Ovary (tissue), 9 donors: Measurements from ENCODE around the gene SLC26A1. TPM values are rescaled to one million over a fixed set of nuclear protein-coding genes. Genes with fewer than 3 reads are reported as not detected.
A peak's percentile ranks its signal among the peaks of the same experiment; 100 is the strongest.

ENCODE experiments used
- DNase-seq, 5 donors: peaks; one replicate each; pipeline ENCODE4 v3.0.0-alpha.2; 2019 to 2020
- H3K27ac ChIP-seq, 2 donors: fragments of 200-600 bp; one replicate each; pipeline versions ENCODE4 v1.5.1 to v1.8.0; 2019 to 2022
- H3K27me3 ChIP-seq: fragments of 200-600 bp; one replicate; pipeline ENCODE4 v1.8.0; 2022
- H3K36me3 ChIP-seq: fragments of 200-600 bp; sonication (generic); one replicate; pipeline ENCODE4 v1.5.1; 2019
- H3K4me1 ChIP-seq: one replicate; pipeline ENCODE4 v1.8.1; 2013; ENCODE audit warnings: mild to moderate bottlenecking, moderate library complexity; ENCODE audit not compliant: insufficient read depth
- H3K4me3 ChIP-seq: fragments of 200-600 bp; sonication (generic); one replicate; pipeline ENCODE4 v1.5.1; 2017
- H3K9me3 ChIP-seq, 2 donors: fragments of 200-600 bp in 1 of 2; sonication (generic) in 1 of 2; one replicate each; pipeline versions ENCODE4 v1.5.1 to v1.8.1; 2013 to 2019; ENCODE audit warnings: mild to moderate bottlenecking in 1 of 2, moderate library complexity in 1 of 2
- EP300 ChIP-seq: sonication (generic); formaldehyde crosslinking; IDR thresholded peaks from one replicate; pipeline ENCODE4 v1.6.1; 2017; ENCODE audit warnings: antibody characterized with exemption
- POLR2A ChIP-seq: fragments of 450-650 bp; IDR thresholded peaks from one replicate; pipeline ENCODE4 v1.6.1; 2017; ENCODE audit warnings: antibody characterized with exemption, mild to moderate bottlenecking, moderate library complexity
- WGBS, 3 donors: extraction: QIAGEN DNeasy Blood & Tissue Kit in 1 of 3; methylation state at CpG; one replicate each; pipeline versions ENCODE4 v1.1.5 to v1.1.7; 2013 to 2017; 5-methylcytosine and 5-hydroxymethylcytosine counted together
- intact Hi-C, 4 donors: fragments of 100-400 bp; cut with DNase I; formaldehyde crosslinking; loops; one replicate each; pipeline versions ENCODE4 v1.11.0 to v1.15.1; 2022 to 2023
- polyA plus RNA-seq, 2 donors: library from polyadenylated mRNA; stranded (reverse); fragments of 200-250 nt in 1 of 2; fragments of 350-450 nt in 1 of 2; fragmentation: Illumina TruSeq in 1 of 2; extraction: RNeasy Lipid Tissue Mini Kit (QIAGEN cat#74804) in 1 of 2; gene quantifications; one replicate each; pipeline ENCODE4 v1.2.3, GENCODE V29; 2013 to 2014
- total RNA-seq, 7 donors: library from RNA; depleted of rRNA in 2 of 7; stranded (reverse); fragments of >200 nt in 2 of 7; fragmentation: NEBNext Ultra II Directional in 3 of 7; extraction: Animal tissue kit (Norgen Biotek cat#: 25700) in 3 of 7; gene quantifications; one replicate each; pipeline versions ENCODE4 v1.1.0 to v1.2.4, GENCODE V29; 2016 to 2023
- TF ChIP-seq, protein P1 (sequence below), 3 donors: fragments of 450-650 bp in 2 of 3; fragments of 200-600 bp in 1 of 3; IDR thresholded peaks; one replicate each; pipeline versions ENCODE4 v1.5.1 to v1.8.0; 2016 to 2022; ENCODE audit warnings: antibody characterized with exemption in 3 of 3, mild to moderate bottlenecking in 1 of 3
- donor health status: DM: no; HTN: no; CAD: no; lungs with moderate emphysema.
- donor health status: DM: no; HTN: no; CAD: no.
- donor health status: Bipolar disorder and iron deficiency.
- donor health status: DM: yes; HTN: yes; CAD: no.
- donor health status: DM: no; HTN: no; CAD: no.
- donor health status: DM: yes; HTN: yes; CAD: no.

The SLC26A1 gene
- total and polyA plus RNA-seq, 9 donors = 0.10 to 1.1 (median 0.25) TPM; not detected in 1

DNA sequence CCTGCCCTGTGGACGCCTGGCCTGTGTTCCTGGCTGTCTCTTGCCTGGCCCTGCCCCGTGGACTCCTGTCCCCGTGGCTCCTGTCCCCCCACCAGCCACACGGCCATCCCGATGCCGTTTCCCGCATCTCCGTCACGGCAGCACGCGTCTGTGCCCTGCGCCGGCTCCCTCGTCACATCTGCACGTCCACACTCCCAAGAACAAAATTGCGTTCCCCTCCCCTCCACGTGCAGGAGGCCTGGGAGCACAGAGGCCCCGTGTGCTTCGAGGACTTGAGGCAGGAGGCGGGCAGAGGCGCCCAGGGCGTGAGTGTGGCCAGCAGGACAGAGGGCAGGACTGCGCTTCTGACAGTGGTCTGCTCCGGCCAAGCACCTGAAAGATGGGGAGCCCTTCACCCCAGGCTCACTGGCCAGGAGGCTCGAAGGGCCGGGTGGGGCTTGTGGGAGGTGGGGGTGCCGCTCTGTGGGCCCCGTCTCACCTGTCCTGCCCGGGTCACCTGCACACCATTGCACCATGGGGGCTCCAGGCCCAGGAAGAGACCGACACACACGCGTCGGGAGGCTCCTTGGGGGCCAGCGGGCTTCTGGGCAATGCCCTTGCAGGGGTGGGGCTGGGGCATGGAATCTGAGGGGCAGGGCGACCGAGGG is 35.5 kb upstream of the SLC26A1 start:
- WGBS, 3 donors = 77 to 85% (median 80%) methylated on average over 33 to 36 of the region's 36 CpGs
- no peak for TF ChIP-seq EP300
- TF ChIP-seq, protein P1, sequence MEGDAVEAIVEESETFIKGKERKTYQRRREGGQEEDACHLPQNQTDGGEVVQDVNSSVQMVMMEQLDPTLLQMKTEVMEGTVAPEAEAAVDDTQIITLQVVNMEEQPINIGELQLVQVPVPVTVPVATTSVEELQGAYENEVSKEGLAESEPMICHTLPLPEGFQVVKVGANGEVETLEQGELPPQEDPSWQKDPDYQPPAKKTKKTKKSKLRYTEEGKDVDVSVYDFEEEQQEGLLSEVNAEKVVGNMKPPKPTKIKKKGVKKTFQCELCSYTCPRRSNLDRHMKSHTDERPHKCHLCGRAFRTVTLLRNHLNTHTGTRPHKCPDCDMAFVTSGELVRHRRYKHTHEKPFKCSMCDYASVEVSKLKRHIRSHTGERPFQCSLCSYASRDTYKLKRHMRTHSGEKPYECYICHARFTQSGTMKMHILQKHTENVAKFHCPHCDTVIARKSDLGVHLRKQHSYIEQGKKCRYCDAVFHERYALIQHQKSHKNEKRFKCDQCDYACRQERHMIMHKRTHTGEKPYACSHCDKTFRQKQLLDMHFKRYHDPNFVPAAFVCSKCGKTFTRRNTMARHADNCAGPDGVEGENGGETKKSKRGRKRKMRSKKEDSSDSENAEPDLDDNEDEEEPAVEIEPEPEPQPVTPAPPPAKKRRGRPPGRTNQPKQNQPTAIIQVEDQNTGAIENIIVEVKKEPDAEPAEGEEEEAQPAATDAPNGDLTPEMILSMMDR (IDR thresholded peaks at IDR 0.05) = no peak
- TF ChIP-seq POLR2A = no peak
- intact Hi-C loops = no loop called here

DNA sequence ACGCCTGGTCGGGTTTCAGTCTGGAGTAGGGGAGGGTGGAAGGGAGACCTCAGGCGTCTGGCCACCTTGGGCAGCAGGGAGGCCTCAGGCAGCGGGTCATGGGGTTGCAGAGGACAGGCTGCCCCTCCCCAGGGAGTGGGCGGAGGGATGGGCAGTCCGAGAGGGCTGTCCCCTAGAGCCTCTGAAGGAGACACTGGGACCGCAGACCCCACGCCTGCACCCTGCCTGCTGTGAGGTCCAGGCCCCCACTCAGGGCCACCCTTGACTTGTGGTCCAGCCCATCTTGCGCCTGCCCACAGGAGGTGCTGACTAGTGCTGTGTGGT is 34.7 kb upstream of the SLC26A1 start:
- H3K27ac ChIP-seq = no peak overlapping the region
- TF ChIP-seq, protein P1 (IDR thresholded peaks at IDR 0.05) = no peak
- TF ChIP-seq EP300 = no peak
- TF ChIP-seq POLR2A = no peak
- intact Hi-C loops = no loop called here
- no peaks in the 10 kb centered on the region for H3K36me3 ChIP-seq
- 62 to 69% (median 69%) methylated on average over 9 of the region's 9 CpGs for WGBS, 3 donors
- H3K27me3 ChIP-seq = no peaks in the 10 kb centered on the region
- peaks cover 9% of the 10 kb centered on the region for H3K4me1 ChIP-seq
- no peak for DNase-seq
- H3K9me3 ChIP-seq = no peaks in the 10 kb centered on the region
- H3K4me3 ChIP-seq = no peak overlapping the region

More for the DNA sequence above, 35.5 kb upstream of the SLC26A1 start:
- Histone ChIP-seq H3K4me3 (no peak overlapping the region), H3K9me3 (no peaks in the 10 kb centered on the region), H3K36me3 (no peaks in the 10 kb centered on the region), H3K4me1 (peaks cover 13% of the 10 kb centered on the region), H3K27ac (peak overlapping the region in 1 of 2 donors; percentile 12), H3K27me3 (no peaks in the 10 kb centered on the region)
- no peak for DNase-seq

DNA sequence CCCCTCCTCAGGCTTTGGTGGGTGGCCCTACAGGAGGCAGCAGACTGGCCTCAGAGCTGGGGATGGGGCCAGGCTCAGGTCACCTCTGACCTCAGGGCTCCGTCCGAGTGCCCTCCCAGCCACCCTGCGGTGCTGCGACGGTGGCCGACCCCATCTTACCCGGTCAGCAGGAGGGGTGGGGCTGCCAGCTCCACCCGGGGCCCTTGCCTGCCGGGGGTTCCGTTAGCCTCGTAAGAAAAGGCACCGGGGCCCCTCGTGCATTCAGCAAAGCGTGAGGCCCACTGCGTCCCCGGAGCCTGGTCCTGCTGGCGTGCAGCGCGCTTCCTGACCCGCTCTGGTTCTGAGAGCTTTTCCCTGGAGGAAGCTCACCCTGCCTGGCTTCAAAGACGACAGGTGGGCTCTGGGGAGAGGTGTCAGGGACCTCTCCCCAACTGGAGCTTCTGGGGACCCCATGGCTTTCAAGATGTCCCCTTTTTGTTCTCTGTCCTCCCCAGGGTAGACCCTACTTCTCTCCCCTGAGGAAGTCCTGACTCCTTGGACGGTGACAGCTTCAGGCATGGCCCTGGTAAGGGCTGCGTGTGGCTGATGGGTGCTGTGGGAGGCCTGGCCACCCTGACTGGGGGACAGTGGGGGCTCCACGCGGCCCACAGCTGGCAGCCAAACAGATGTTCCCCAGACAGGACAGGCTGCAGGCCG is 34.2 kb upstream of the SLC26A1 start:
- intact Hi-C loops = no loop called here
- Histone ChIP-seq H3K4me1 (peaks cover 9% of the 10 kb centered on the region), H3K4me3 (no peak overlapping the region), H3K27me3 (no peaks in the 10 kb centered on the region), H3K9me3 (no peaks in the 10 kb centered on the region), H3K27ac (no peak overlapping the region), H3K36me3 (no peaks in the 10 kb centered on the region)
- WGBS, 3 donors = 71 to 78% (median 72%) methylated on average over 26 of the region's 26 CpGs
- no peak for DNase-seq
- TF ChIP-seq EP300 (no peak), POLR2A (no peak)
- TF ChIP-seq, protein P1 (IDR thresholded peaks at IDR 0.05) = no peak

DNA sequence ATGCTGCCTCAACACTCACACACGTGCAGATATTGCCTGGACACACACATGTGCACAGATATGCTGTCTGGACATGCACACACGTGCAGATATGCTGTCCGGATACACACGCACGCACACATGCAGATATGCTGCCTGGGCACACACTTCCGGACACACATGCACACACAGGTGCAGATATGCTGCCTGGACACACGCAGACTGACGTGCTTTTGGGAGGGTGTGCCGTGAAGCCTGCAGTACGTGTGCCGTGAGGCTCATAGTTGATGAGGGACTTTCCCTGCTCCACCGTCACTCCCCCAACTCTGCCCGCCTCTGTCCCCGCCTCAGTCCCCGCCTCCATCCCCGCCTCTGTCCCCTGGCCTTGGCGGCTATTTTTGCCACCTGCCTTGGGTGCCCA is 32.9 kb upstream of the SLC26A1 start:
- intact Hi-C loops = no loop called here
- Histone ChIP-seq H3K9me3 (no peaks in the 10 kb centered on the region), H3K27ac (no peak overlapping the region), H3K36me3 (no peaks in the 10 kb centered on the region), H3K4me3 (no peak overlapping the region), H3K27me3 (no peaks in the 10 kb centered on the region), H3K4me1 (peaks cover 9% of the 10 kb centered on the region)
- TF ChIP-seq, protein P1 (IDR thresholded peaks at IDR 0.05) = no peak
- no peak for TF ChIP-seq POLR2A
- no peak for TF ChIP-seq EP300
- WGBS, 3 donors = 63 to 69% (median 69%) methylated on average over 17 of the region's 17 CpGs
- no peak for DNase-seq
